ENCODE data around the gene FAM53B.

The FAM53B gene

GRCh38 chr10:124691002-124691401 lies 53.2 kb downstream of the FAM53B start:
- H3K4me3 ChIP-seq, result no peak overlapping the region
- H3K27ac ChIP-seq, result peak overlapping the region in 1 of 21 experiments; percentile 16

GRCh38 chr10:124689911-124690498 lies 54.2 kb downstream of the FAM53B start:
- H3K4me3 ChIP-seq, result no peak overlapping the region
- H3K27ac ChIP-seq, result peak overlapping the region in 11 of 21 experiments; percentile 9 to 80 (median 53)

- peak overlapping the region in 13 of 21 experiments; percentile 9 to 82 (median 55) for H3K27ac ChIP-seq
Measured at GRCh38 chr10:124688889-124689670, 55.1 kb downstream of the FAM53B start.

GRCh38 chr10:124688386-124688785 lies 55.8 kb downstream of the FAM53B start:
- Histone ChIP-seq H3K27ac (peak overlapping the region in 11 of 21 experiments; percentile 9 to 82 (median 57)), H3K4me3 (no peak overlapping the region)

More at GRCh38 chr10:124688889-124689670, 55.1 kb downstream of the FAM53B start:
- H3K4me3 ChIP-seq, result no peak overlapping the region

GRCh38 chr10:124686707-124687376 lies 57.3 kb downstream of the FAM53B start:
- H3K4me3 ChIP-seq, result no peak overlapping the region
- H3K27ac ChIP-seq, result peak overlapping the region in 15 of 21 experiments; percentile 16 to 82 (median 57)

GRCh38 chr10:124685261-124685660 lies 58.9 kb downstream of the FAM53B start:
- peak overlapping the region in 20 of 21 experiments; percentile 19 to 82 (median 59) for H3K27ac ChIP-seq
- H3K4me3 ChIP-seq, result no peak overlapping the region

GRCh38 chr10:124683814-124684213 lies 60.4 kb downstream of the FAM53B start:
- Histone ChIP-seq H3K27ac (peak overlapping the region in 14 of 21 experiments; percentile 2 to 82 (median 40)), H3K4me3 (no peak overlapping the region)

- Histone ChIP-seq H3K27ac (peak overlapping the region in 3 of 21 experiments; percentile 9 to 47 (median 39)), H3K4me3 (no peak overlapping the region)
Measured at GRCh38 chr10:124681626-124682552, 62.3 kb downstream of the FAM53B start.

GRCh38 chr10:124681091-124681490 lies 63.1 kb downstream of the FAM53B start:
- Histone ChIP-seq H3K4me3 (no peak overlapping the region), H3K27ac (peak overlapping the region in 10 of 21 experiments; percentile 21 to 83 (median 42))

GRCh38 chr10:124680675-124681074 lies 63.5 kb downstream of the FAM53B start:
- Histone ChIP-seq H3K4me3 (no peak overlapping the region), H3K27ac (peak overlapping the region in 12 of 21 experiments; percentile 21 to 85 (median 52))

GRCh38 chr10:124679401-124679800 lies 64.8 kb downstream of the FAM53B start:
- H3K4me3 ChIP-seq, result no peak overlapping the region
- H3K27ac ChIP-seq, result peak overlapping the region in 18 of 21 experiments; percentile 15 to 85 (median 72)

GRCh38 chr10:124678557-124679240 lies 65.5 kb downstream of the FAM53B start:
- Histone ChIP-seq H3K4me3 (no peak overlapping the region), H3K27ac (peak overlapping the region in 19 of 21 experiments; percentile 37 to 85 (median 73))

- Histone ChIP-seq H3K27ac (peak overlapping the region in 19 of 21 experiments; percentile 39 to 85 (median 72)), H3K4me3 (no peak overlapping the region)
Measured at GRCh38 chr10:124677749-124678556, 66.2 kb downstream of the FAM53B start.

GRCh38 chr10:124677293-124677699 lies 66.9 kb downstream of the FAM53B start:
- Histone ChIP-seq H3K27ac (peak overlapping the region in 19 of 21 experiments; percentile 23 to 85 (median 72)), H3K4me3 (no peak overlapping the region)

- H3K4me3 ChIP-seq, result no peak overlapping the region
- H3K27ac ChIP-seq, result peak overlapping the region in 11 of 21 experiments; percentile 24 to 85 (median 78)
Measured at GRCh38 chr10:124676416-124677062, 67.6 kb downstream of the FAM53B start.

GRCh38 chr10:124675824-124676223 lies 68.4 kb downstream of the FAM53B start:
- Histone ChIP-seq H3K4me3 (no peak overlapping the region), H3K27ac (peak overlapping the region in 4 of 21 experiments; percentile 42 to 83 (median 68))

- no peak overlapping the region for H3K4me3 ChIP-seq
- peak overlapping the region in 5 of 21 experiments; percentile 35 to 83 (median 62) for H3K27ac ChIP-seq
Measured at GRCh38 chr10:124675261-124675660, 68.9 kb downstream of the FAM53B start.

Measured in skin epidermis (tissue), 12 donors.